Right atrium auricular region (tissue), 2 donors: Measurements from ENCODE around the gene ORC5. TPM values are rescaled to one million over a fixed set of nuclear protein-coding genes. Genes with fewer than 3 reads are reported as not detected.

ENCODE experiments used
- DNase-seq: peaks from one replicate; pipeline ENCODE4 v3.0.0-alpha.2; 2019; ENCODE audit warnings: low spot score
- H3K27ac ChIP-seq, 2 donors: fragments of 200-600 bp; sonication (generic); 1 replicate in 1 of 2; 2 replicates in 1 of 2; pipeline ENCODE4 v1.5.1; 2016 to 2019
- H3K27me3 ChIP-seq, 2 donors: fragments of 200-600 bp; sonication (generic); one replicate each; pipeline versions ENCODE4 v1.5.1 to v1.6.0; 2017 to 2019
- H3K36me3 ChIP-seq: fragments of 200-600 bp; sonication (generic); one replicate; pipeline ENCODE4 v1.5.1; 2016
- H3K4me1 ChIP-seq, 2 donors: fragments of 200-600 bp; sonication (generic); one replicate each; pipeline versions ENCODE4 v1.5.1 to v1.6.0; 2017 to 2019
- H3K4me3 ChIP-seq, 2 donors: fragments of 200-600 bp; sonication (generic); 1 replicate in 1 of 2; 2 replicates in 1 of 2; pipeline ENCODE4 v1.5.1; 2017 to 2019; ENCODE audit warnings: mild to moderate bottlenecking in 1 of 2, moderate library complexity in 1 of 2
- H3K9me3 ChIP-seq, 2 donors: fragments of 200-600 bp; sonication (generic); one replicate each; pipeline ENCODE4 v1.5.1; 2019
- total RNA-seq, 2 donors: library from RNA; depleted of rRNA; stranded (reverse); fragments of >200 nt; gene quantifications; one replicate each; pipeline ENCODE4 v1.1.0, GENCODE V29; 2016
- TF ChIP-seq, protein P1 (sequence below), 2 donors: fragments of 200-600 bp; sonication (generic); IDR thresholded peaks; one replicate each; pipeline ENCODE4 v1.5.1; 2019; ENCODE audit warnings: antibody characterized with exemption in 2 of 2

ORC5 gene
- 10 to 100 TPM in 1 of 2 donors, 1 to 10 TPM in 1; 5.5 to 11.9 TPM for total RNA-seq

DNA sequence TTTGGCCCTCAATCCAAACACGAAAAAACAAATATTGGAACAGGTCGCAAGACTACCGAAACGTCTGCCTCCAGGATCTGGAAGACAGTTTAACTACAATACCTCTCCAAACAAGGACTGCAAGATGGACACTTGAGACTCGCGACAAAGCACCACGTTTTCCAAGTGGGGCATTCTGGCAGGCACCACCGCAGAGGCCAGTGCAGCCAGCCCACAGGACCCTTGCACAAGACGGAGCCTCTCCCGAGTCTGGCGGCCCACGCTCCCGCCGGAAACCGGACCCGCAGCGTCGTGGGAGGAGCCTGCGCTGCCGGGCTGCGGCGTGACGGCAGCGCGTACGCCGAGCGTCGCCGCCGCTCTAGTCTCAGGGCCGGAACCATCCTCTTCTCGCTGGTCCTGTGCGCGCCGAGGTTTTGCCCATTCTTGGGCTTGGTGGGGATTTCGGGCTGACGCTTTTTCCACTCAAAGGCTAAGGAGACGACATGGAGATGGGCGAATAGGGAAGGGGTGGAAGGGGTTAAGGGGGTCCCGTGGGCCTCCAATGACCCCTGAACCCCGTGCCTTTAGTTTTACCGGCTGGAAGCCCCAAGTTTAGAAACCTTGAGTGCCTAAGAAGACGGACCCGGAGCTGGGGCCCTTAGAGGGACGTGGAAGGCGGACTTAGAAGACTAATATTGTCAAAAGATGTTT lies at the start of gene ORC5:
TSS of gene ORC5 (minus strand) at position 283 of the 690 bp plus-strand sequence. CDS start at position 174, 109 bp downstream.
- peak; percentile 68 for DNase-seq
- Histone ChIP-seq H3K27ac (peak within 1 kb of the TSS; percentile 80 to 87), H3K36me3 (peaks cover 7% of the 10 kb centered on the region), H3K9me3 (no peaks in the 10 kb centered on the region), H3K27me3 (no peaks in the 10 kb centered on the region), H3K4me3 (peak within 1 kb of the TSS; percentile 54 to 79), H3K4me1 (peaks cover 0 to 19% of the 10 kb centered on the region in 2 donors)
- TF ChIP-seq, protein P1, sequence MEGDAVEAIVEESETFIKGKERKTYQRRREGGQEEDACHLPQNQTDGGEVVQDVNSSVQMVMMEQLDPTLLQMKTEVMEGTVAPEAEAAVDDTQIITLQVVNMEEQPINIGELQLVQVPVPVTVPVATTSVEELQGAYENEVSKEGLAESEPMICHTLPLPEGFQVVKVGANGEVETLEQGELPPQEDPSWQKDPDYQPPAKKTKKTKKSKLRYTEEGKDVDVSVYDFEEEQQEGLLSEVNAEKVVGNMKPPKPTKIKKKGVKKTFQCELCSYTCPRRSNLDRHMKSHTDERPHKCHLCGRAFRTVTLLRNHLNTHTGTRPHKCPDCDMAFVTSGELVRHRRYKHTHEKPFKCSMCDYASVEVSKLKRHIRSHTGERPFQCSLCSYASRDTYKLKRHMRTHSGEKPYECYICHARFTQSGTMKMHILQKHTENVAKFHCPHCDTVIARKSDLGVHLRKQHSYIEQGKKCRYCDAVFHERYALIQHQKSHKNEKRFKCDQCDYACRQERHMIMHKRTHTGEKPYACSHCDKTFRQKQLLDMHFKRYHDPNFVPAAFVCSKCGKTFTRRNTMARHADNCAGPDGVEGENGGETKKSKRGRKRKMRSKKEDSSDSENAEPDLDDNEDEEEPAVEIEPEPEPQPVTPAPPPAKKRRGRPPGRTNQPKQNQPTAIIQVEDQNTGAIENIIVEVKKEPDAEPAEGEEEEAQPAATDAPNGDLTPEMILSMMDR (IDR thresholded peaks at IDR 0.05) = no peak

DNA sequence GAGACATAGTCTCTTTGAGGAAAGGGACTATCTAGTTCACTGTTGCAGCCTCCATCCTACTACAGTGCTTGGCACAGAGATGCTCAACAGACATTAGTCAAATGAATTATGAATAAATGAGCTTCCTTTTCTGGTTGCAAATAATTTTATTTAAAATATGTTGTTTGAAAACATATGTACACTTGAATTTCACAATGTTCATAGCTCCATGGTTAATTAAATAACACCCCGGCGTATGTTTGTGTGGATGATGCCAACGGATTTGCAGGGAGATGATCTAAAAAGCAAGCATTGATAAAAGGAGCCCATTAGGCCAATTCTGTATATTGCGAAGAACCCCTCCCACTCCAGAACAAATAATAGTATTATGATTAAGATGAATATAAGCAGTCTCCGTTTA lies 47.8 kb upstream of the ORC5 start:
- TF ChIP-seq, protein P1 (IDR thresholded peaks at IDR 0.05) = no peak

DNA sequence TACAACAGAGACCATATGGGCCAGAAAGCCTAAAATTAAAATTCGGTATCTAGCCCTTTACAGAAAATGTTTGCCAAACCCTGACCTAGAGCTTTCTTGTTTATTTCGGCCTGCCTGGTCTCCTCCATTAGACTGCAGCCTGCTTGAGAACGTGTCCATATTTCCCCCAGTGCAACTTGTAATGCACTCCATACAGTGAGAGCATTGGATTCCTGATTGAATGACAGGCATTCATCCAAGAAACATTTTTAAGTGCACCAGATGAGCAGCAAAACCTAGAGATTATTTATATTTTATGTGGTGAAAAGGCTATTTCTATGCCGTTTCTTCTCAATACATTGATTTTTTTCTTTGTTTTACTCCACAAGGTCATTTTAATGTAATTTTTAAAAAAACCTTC lies 47.4 kb upstream of the ORC5 start:
- no peak overlapping the region for H3K27ac ChIP-seq
- DNase-seq = no peak
- no peaks in the 10 kb centered on the region for H3K36me3 ChIP-seq
- no peaks in the 10 kb centered on the region for H3K27me3 ChIP-seq
- no peak overlapping the region for H3K4me3 ChIP-seq
- TF ChIP-seq, protein P1 (IDR thresholded peaks at IDR 0.05) = no peak
- no peaks in the 10 kb centered on the region for H3K9me3 ChIP-seq
- no peaks in the 10 kb centered on the region for H3K4me1 ChIP-seq

More for the DNA sequence above, 47.8 kb upstream of the ORC5 start:
- Histone ChIP-seq H3K27ac (no peak overlapping the region), H3K9me3 (no peaks in the 10 kb centered on the region), H3K27me3 (no peaks in the 10 kb centered on the region), H3K4me3 (no peak overlapping the region), H3K36me3 (no peaks in the 10 kb centered on the region), H3K4me1 (no peaks in the 10 kb centered on the region)
- no peak for DNase-seq

DNA sequence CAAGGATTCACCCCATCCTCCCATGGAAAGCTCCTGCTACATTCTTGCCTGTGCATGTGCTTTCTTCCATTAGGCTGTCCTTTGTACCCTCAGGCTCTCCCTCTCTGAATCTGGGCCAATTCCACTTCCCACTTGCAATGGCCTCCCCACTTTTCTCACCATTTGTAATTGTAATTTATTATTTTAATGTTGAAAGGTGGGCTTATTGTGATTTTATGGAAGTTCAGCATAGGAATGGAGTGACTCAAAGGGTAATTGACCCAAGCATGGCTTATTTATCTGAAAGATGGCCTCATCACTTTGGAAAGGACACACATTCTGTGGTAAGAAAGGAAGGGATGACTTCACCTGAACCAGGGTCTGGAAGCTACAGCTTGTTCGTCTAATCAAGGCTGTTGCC lies 46.9 kb upstream of the ORC5 start:
- DNase-seq = no peak
- H3K27ac ChIP-seq = no peak overlapping the region

DNA sequence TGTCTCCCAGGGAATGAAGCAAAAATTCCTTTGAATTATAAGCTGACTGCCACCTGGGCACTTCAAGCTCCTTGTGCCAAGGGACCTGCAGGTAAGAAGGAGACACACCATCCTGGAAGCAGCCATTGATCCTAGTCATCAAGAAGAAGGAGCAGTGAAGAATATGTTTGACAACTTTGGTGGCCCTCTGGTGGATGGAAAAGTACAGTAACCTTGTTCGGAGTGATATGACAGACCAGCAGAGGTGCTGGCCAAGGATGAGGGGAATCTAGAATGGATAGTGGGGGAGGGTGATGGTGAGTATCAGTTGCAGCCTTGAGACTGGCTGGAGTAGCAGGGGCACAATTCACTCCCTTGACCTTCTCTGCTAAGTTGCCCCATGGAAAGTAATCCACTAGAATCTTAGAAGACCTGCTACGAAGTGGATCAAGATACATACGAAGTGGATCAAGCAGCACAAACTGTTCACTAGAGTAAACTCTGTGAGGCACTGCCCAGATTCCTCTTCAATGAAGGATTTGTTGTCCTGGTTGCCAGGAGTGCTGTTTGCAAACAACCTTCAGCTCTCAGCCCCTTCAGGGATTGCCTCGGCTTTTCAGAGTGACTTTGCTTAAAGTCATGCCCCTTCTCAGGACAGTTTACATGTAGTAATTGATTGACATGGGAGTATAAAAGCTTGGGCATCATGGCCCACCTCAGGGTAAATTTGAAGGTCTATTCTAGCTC lies 44.8 kb upstream of the ORC5 start:
- Histone ChIP-seq H3K4me1 (no peaks in the 10 kb centered on the region), H3K4me3 (no peak overlapping the region), H3K27ac (no peak overlapping the region), H3K27me3 (no peaks in the 10 kb centered on the region), H3K9me3 (no peaks in the 10 kb centered on the region), H3K36me3 (no peaks in the 10 kb centered on the region)
- DNase-seq = no peak
- TF ChIP-seq, protein P1 (IDR thresholded peaks at IDR 0.05) = peak in 1 of 2 donors; percentile 29

More for the DNA sequence above, 46.9 kb upstream of the ORC5 start:
- Histone ChIP-seq H3K9me3 (no peaks in the 10 kb centered on the region), H3K4me3 (no peak overlapping the region), H3K27me3 (no peaks in the 10 kb centered on the region), H3K4me1 (no peaks in the 10 kb centered on the region), H3K36me3 (no peaks in the 10 kb centered on the region)
- TF ChIP-seq, protein P1 (IDR thresholded peaks at IDR 0.05) = no peak
